Upper lobe of left lung (tissue), 6 donors: Measurements from ENCODE around the gene LDB2. TPM values are rescaled to one million over a fixed set of nuclear protein-coding genes. Genes with fewer than 3 reads are reported as not detected.

Source experiments
- ATAC-seq, 2 donors: fragments of 200-7000 bp; cut with Tn5 transposase; one replicate each; pipeline ENCODE4 v1.9.1; 2022; ENCODE audit warnings: mild to moderate bottlenecking in 2 of 2, moderate library complexity in 2 of 2; ENCODE audit not compliant: low FRiP score in 2 of 2
- DNase-seq, 2 donors: peaks; one replicate each; pipeline ENCODE4 v3.0.0-alpha.2; 2019 to 2020
- H3K27ac ChIP-seq, 4 donors: fragments of 200-600 bp; sonication (generic); one replicate each; pipeline ENCODE4 v1.5.1; 2016 to 2019
- H3K27me3 ChIP-seq, 4 donors: fragments of 200-600 bp; sonication (generic); one replicate each; pipeline ENCODE4 v1.5.1; 2017 to 2019
- H3K36me3 ChIP-seq, 4 donors: fragments of 200-600 bp; sonication (generic); one replicate each; pipeline ENCODE4 v1.5.1; 2016 to 2019
- H3K4me1 ChIP-seq, 4 donors: fragments of 200-600 bp; sonication (generic); one replicate each; pipeline ENCODE4 v1.5.1; 2018 to 2019
- H3K4me3 ChIP-seq, 4 donors: fragments of 200-600 bp; sonication (generic); one replicate each; pipeline ENCODE4 v1.5.1; 2017 to 2019; ENCODE audit warnings: mild to moderate bottlenecking in 2 of 4, moderate library complexity in 1 of 4
- H3K9me3 ChIP-seq, 4 donors: fragments of 200-600 bp; sonication (generic); one replicate each; pipeline ENCODE4 v1.5.1; 2018 to 2019
- EP300 ChIP-seq, 4 donors: sonication (generic); formaldehyde crosslinking; IDR thresholded peaks; one replicate each; pipeline ENCODE4 v1.5.1; 2017; ENCODE audit warnings: antibody characterized with exemption in 4 of 4, control low read depth in 2 of 4
- POLR2A ChIP-seq, 4 donors: fragments of 450-650 bp; IDR thresholded peaks; one replicate each; pipeline ENCODE4 v1.5.1; 2016 to 2017; ENCODE audit warnings: antibody characterized with exemption in 4 of 4, mild to moderate bottlenecking in 2 of 4
- POLR2AphosphoS5 ChIP-seq, 2 donors: sonication (generic); formaldehyde crosslinking; IDR thresholded peaks; one replicate each; pipeline ENCODE4 v1.5.1; 2017; ENCODE audit warnings: antibody characterized with exemption in 2 of 2
- WGBS, 2 donors: methylation state at CpG; one replicate each; pipeline ENCODE4 v1.1.5; 2017 to 2018; 5-methylcytosine and 5-hydroxymethylcytosine counted together
- total RNA-seq, 6 donors: library from RNA; depleted of rRNA in 4 of 6; stranded (reverse); fragments of >200 nt in 4 of 6; gene quantifications; one replicate each; pipeline versions ENCODE4 v1.1.0 to v1.2.1, GENCODE V29; 2016 to 2021
- TF ChIP-seq, protein P1 (sequence below), 6 experiments: fragments of 450-650 bp in 4 of 6; fragments of 200-600 bp in 2 of 6; sonication (generic) in 2 of 6; IDR thresholded peaks; one replicate each; pipeline ENCODE4 v1.5.1; 2016 to 2019; ENCODE audit warnings: antibody characterized with exemption in 6 of 6
- donor health status: DM: no; HTN: no; CAD: no; lungs with moderate emphysema.
- donor health status: DM: no; HTN: yes; CAD: no; lungs with severe emphysema.

LDB2 gene
- total RNA-seq, 6 donors from 2014 or later = 34.6 to 94.4 (median 45.9) TPM

DNA sequence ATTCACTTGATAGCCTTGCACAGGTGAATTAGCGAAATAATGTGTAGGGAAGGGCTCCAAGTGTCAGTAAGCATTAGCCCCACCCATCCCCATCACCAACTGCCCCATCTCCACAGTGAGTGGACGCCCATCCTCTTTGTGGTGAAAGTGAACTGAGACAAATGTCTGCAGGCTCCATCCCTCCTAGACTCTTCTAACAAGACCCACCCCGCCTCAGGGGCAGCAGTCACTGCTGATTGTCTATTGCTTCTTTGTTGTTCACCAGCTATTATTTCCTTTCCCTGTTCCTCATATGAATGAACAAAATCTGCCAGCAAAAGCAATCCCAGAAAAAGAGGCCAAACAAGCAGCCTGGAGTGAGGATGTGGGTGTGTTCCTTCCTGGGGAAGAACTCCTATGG is 96.4 kb downstream of the LDB2 start:
- Histone ChIP-seq H3K27ac (peak overlapping the region in 2 of 4 donors; percentile 47 to 53), H3K4me1 (no peaks in the 10 kb centered on the region), H3K9me3 (no peaks in the 10 kb centered on the region), H3K36me3 (no peaks in the 10 kb centered on the region), H3K27me3 (no peaks in the 10 kb centered on the region), H3K4me3 (no peak overlapping the region)
- WGBS, 2 donors = 79 to 84% methylated on average over 3 of the region's 3 CpGs
- TF ChIP-seq, protein P1, sequence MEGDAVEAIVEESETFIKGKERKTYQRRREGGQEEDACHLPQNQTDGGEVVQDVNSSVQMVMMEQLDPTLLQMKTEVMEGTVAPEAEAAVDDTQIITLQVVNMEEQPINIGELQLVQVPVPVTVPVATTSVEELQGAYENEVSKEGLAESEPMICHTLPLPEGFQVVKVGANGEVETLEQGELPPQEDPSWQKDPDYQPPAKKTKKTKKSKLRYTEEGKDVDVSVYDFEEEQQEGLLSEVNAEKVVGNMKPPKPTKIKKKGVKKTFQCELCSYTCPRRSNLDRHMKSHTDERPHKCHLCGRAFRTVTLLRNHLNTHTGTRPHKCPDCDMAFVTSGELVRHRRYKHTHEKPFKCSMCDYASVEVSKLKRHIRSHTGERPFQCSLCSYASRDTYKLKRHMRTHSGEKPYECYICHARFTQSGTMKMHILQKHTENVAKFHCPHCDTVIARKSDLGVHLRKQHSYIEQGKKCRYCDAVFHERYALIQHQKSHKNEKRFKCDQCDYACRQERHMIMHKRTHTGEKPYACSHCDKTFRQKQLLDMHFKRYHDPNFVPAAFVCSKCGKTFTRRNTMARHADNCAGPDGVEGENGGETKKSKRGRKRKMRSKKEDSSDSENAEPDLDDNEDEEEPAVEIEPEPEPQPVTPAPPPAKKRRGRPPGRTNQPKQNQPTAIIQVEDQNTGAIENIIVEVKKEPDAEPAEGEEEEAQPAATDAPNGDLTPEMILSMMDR (IDR thresholded peaks at IDR 0.05) = no peak
- TF ChIP-seq EP300 (IDR thresholded peaks at IDR 0.05) = no peak
- TF ChIP-seq POLR2AphosphoS5 (IDR thresholded peaks at IDR 0.05) = no peak
- TF ChIP-seq POLR2A (IDR thresholded peaks at IDR 0.05) = no peak
- no peak for DNase-seq
- ATAC-seq = peak in 1 of 2 donors; percentile 44

DNA sequence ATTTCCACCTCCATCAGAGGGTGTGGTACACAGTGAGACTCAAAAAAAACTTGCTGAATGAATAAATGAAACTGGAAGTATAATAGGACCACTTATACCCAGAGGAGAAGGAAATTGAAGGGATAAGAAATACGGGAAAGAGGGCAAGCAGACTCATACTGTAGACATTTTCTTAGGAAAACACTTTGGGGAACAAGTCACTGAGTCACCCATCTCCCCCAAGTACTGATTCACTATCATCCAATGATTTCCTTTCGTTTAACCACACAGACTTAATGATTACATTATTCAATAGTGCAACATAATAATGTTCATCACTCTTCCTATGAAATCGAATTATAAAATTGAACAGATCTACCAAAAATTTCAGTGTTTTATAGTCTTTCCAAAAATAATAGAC is 97.1 kb downstream of the LDB2 start:
- ATAC-seq = no peak
- Histone ChIP-seq H3K4me1 (no peaks in the 10 kb centered on the region), H3K36me3 (no peaks in the 10 kb centered on the region), H3K27me3 (no peaks in the 10 kb centered on the region), H3K27ac (peak overlapping the region in 2 of 4 donors; percentile 47 to 53), H3K4me3 (no peak overlapping the region), H3K9me3 (no peaks in the 10 kb centered on the region)
- no peak for DNase-seq
- no peak for TF ChIP-seq POLR2AphosphoS5 (IDR thresholded peaks at IDR 0.05)
- 70 to 75% methylated on average over 3 of the region's 3 CpGs for WGBS, 2 donors

DNA sequence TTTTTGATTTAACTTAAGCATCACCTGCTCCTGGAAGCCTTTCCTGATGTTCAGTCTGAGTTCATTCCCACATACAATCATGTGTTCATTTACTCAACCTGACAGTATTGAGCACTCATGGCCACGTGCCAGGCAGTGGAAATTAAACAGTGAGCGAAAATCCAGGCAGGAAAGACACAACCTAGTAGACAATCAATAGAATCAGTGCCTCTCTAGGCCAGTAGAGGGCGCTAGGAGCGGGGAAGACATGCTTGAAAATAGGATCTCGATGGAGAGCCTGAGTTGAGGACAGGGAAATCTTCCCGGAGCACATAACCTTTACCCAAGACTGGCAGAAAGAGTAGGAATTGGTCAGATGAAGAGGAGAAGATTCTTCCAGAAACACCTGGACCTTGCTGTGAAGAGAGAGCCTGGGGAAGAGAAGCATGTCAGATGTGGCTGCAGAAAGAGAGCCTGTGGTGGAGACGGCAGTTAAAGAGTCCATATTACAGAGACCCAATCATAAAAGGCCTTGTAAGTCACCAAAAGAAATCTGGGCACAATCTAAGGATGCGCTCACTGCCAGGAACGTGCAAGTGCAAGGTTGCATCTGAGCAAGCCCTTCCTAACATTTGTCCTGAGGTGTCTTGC is 103.5 kb downstream of the LDB2 start:
- no peaks in the 10 kb centered on the region for H3K36me3 ChIP-seq
- TF ChIP-seq EP300 (IDR thresholded peaks at IDR 0.05) = no peak
- TF ChIP-seq, protein P1 (IDR thresholded peaks at IDR 0.05) = peak; percentile 51 to 63 (median 58)
- peak in 1 of 2 donors; percentile 25 for DNase-seq
- ATAC-seq = peak in 1 of 2 donors; percentile 56
- no peaks in the 10 kb centered on the region for H3K27me3 ChIP-seq
- 31 to 41% methylated on average over 9 of the region's 9 CpGs for WGBS, 2 donors
- H3K9me3 ChIP-seq = no peaks in the 10 kb centered on the region
- H3K27ac ChIP-seq = peak overlapping the region in 2 of 4 donors; percentile 44 to 48
- H3K4me3 ChIP-seq = no peak overlapping the region
- H3K4me1 ChIP-seq = peaks cover 0 to 7% (median 4%) of the 10 kb centered on the region in 4 donors

DNA sequence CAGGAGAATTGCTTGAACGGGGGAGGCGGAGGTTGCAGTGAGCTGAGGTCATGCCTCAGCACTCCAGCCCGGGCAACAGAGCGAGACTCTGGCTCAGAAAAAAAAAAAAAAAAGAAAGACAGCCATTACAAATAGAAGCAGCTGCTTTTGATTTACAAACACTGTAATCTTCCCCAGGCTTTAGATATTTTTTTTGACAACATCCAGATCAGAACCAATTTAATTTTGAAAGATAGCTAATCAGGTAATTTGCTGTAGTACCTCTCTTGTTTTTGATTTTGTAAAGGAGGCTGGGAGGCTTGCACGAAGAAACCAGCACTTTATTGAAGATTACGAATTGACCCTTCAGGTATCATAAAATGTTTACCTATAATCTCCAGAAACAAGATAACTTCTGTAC is 107.0 kb downstream of the LDB2 start:
- 72 to 77% methylated on average over 6 of the region's 6 CpGs for WGBS, 2 donors
- H3K36me3 ChIP-seq = no peaks in the 10 kb centered on the region
- no peak overlapping the region for H3K4me3 ChIP-seq
- H3K4me1 ChIP-seq = peaks cover 0 to 7% (median 4%) of the 10 kb centered on the region in 4 donors
- no peak for DNase-seq
- H3K27me3 ChIP-seq = no peaks in the 10 kb centered on the region
- no peak for ATAC-seq
- TF ChIP-seq, protein P1 (IDR thresholded peaks at IDR 0.05) = no peak
- no peak for TF ChIP-seq POLR2A (IDR thresholded peaks at IDR 0.05)
- H3K9me3 ChIP-seq = no peaks in the 10 kb centered on the region
- H3K27ac ChIP-seq = peak overlapping the region in 1 of 4 donors; percentile 58

DNA sequence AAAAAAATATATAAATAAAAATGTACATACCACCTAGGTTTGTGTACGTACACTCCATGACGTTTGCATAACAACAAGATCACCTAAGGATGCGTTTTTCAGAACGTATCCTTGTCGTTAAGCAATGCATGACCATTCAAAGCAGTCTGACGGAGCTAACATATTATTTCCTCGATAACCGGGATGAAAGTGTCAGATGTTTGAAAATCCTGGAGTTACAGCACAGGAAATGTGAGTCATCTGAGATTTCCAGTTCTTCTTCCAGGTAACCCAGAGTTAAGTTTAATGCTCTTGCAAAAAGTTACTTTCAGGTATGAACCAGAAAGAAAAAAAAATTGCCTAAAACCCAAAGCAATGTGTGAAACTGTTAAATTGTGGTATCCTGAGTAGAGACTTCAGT is 107.9 kb downstream of the LDB2 start:
- TF ChIP-seq POLR2A (IDR thresholded peaks at IDR 0.05) = no peak
- TF ChIP-seq, protein P1 (IDR thresholded peaks at IDR 0.05) = no peak
- no peak for TF ChIP-seq POLR2AphosphoS5 (IDR thresholded peaks at IDR 0.05)
- TF ChIP-seq EP300 (IDR thresholded peaks at IDR 0.05) = no peak
- Histone ChIP-seq H3K4me1 (peaks cover 0 to 7% (median 4%) of the 10 kb centered on the region in 4 donors), H3K27me3 (no peaks in the 10 kb centered on the region), H3K9me3 (no peaks in the 10 kb centered on the region), H3K4me3 (no peak overlapping the region), H3K36me3 (no peaks in the 10 kb centered on the region), H3K27ac (peak overlapping the region in 1 of 4 donors; percentile 55)
- no peak for ATAC-seq
- no peak for DNase-seq
- 67 to 68% methylated on average over 8 of the region's 8 CpGs for WGBS, 2 donors
